ENCODE data around the gene CEP295NL.

GRCh38 chr17:78878871-78879527, 24.0 kb downstream of the CEP295NL start:
- no peak for TF ChIP-seq POLR2AphosphoS5 (IDR thresholded peaks at IDR 0.05; ENCODE audit: borderline replicate concordance, low read depth, low read length)
- TF ChIP-seq EZH2 (IDR thresholded peaks at IDR 0.05), result no peak
- TF ChIP-seq FOXP2 (optimal IDR thresholded peaks at IDR 0.05; ENCODE audit: control extremely low read depth, extremely low read length, insufficient read depth), result no peak

All from SK-N-MC (cell line).